Transverse colon (tissue), 4 donors: ENCODE results near the gene FCHSD2.

Experiments
- CTCF ChIP-seq, 5 experiments: fragments of 200-600 bp in 3 of 5; fragments of 450-650 bp in 2 of 5; sonication (generic) in 3 of 5; IDR thresholded peaks; 1 replicate in 2 of 5; 2 replicates in 3 of 5; pipeline ENCODE4 v1.5.1; 2016 to 2017; ENCODE audit warnings: antibody characterized with exemption in 5 of 5, inconsistent platforms in 3 of 5, mild to moderate bottlenecking in 2 of 5, moderate library complexity in 1 of 5
- EP300 ChIP-seq: sonication (generic); formaldehyde crosslinking; IDR thresholded peaks from one replicate; pipeline ENCODE4 v1.6.1; 2017; ENCODE audit warnings: antibody characterized with exemption, low read depth
- POLR2A ChIP-seq: fragments of 450-650 bp; IDR thresholded peaks from one replicate; pipeline ENCODE4 v1.6.1; 2016; ENCODE audit warnings: antibody characterized with exemption, mild to moderate bottlenecking, moderate library complexity
- POLR2AphosphoS5 ChIP-seq, 3 donors: sonication (generic); formaldehyde crosslinking; IDR thresholded peaks; one replicate each; pipeline ENCODE4 v1.6.1; 2016; ENCODE audit warnings: antibody characterized with exemption in 3 of 3

GRCh38 chr11:72867970-72868369 lies 274.1 kb downstream of the FCHSD2 start:
- TF ChIP-seq CTCF (IDR thresholded peaks at IDR 0.05), result no peak
- TF ChIP-seq POLR2A, result no peak
- TF ChIP-seq EP300, result no peak
- TF ChIP-seq POLR2AphosphoS5 (IDR thresholded peaks at IDR 0.05), result no peak
